ENCODE results near the gene PLCB4.

- no peak for TF ChIP-seq POLR2A (IDR thresholded peaks at IDR 0.05)
- TF ChIP-seq CTCF (IDR thresholded peaks at IDR 0.05 in 4 of 5, conservative IDR thresholded peaks at IDR 0.05 in 1 of 5), result no peak
Measured at GRCh38 chr20:9523636-9524035, 454.7 kb downstream of the PLCB4 start.

Measured in gastrocnemius medialis (tissue), 4 donors.